Lung (tissue), 12 donors: ENCODE data around the gene PALM3. TPM values are rescaled to one million over a fixed set of nuclear protein-coding genes. Genes with fewer than 3 reads are reported as not detected.

ENCODE experiments used
- ATAC-seq: fragments of 200-7000 bp; cut with Tn5 transposase; one replicate; pipeline ENCODE4 v1.9.1; 2020; ENCODE audit warnings: moderate number of reproducible peaks; ENCODE audit not compliant: insufficient read depth, low FRiP score
- DNase-seq, 3 donors: peaks; one replicate each; pipeline ENCODE4 v3.0.0-alpha.2; 2013 to 2017
- H3K27ac ChIP-seq, 2 donors: one replicate each; pipeline ENCODE4 v1.5.1; 2013; ENCODE audit warnings: mild to moderate bottlenecking in 2 of 2, moderate library complexity in 2 of 2, control low read depth in 1 of 2, inconsistent platforms in 1 of 2, low read depth in 1 of 2, low read length in 1 of 2
- H3K27me3 ChIP-seq, 3 donors: one replicate each; pipeline ENCODE4 v1.5.1; 2013; ENCODE audit warnings: low read length in 2 of 3; ENCODE audit not compliant: control insufficient read depth in 3 of 3, insufficient read depth in 3 of 3
- H3K36me3 ChIP-seq, 4 donors: one replicate each; pipeline ENCODE4 v1.5.1; 2013; ENCODE audit warnings: low read length in 4 of 4, mild to moderate bottlenecking in 1 of 4, moderate library complexity in 1 of 4; ENCODE audit not compliant: control insufficient read depth in 4 of 4, insufficient read depth in 4 of 4
- H3K4me1 ChIP-seq, 5 donors: one replicate each; pipeline ENCODE4 v1.5.1; 2013; ENCODE audit warnings: low read length in 5 of 5, mild to moderate bottlenecking in 2 of 5, moderate library complexity in 1 of 5; ENCODE audit not compliant: control insufficient read depth in 5 of 5, insufficient read depth in 5 of 5
- H3K4me3 ChIP-seq: one replicate; pipeline ENCODE4 v1.5.1; 2013; ENCODE audit warnings: mild to moderate bottlenecking, control low read depth, moderate library complexity
- H3K9ac ChIP-seq, 2 donors: one replicate each; pipeline ENCODE4 v1.5.1; 2013; ENCODE audit warnings: low read length in 2 of 2, control low read depth in 1 of 2; ENCODE audit not compliant: insufficient read depth in 1 of 2
- H3K9me3 ChIP-seq, 4 donors: one replicate each; pipeline ENCODE4 v1.5.1; 2013; ENCODE audit warnings: low read length in 3 of 4, mild to moderate bottlenecking in 1 of 4, moderate library complexity in 1 of 4; ENCODE audit not compliant: control insufficient read depth in 4 of 4, insufficient read depth in 3 of 4
- CTCF ChIP-seq: IDR thresholded peaks from 2 replicates; pipeline ENCODE4 v1.5.1; 2012; ENCODE audit warnings: mild to moderate bottlenecking; ENCODE audit errors: control extremely low read depth, extremely low read depth
- WGBS, 2 donors: extraction: QIAGEN DNeasy Blood & Tissue Kit; methylation state at CpG; one replicate each; pipeline ENCODE4 v1.1.7; 2013; 5-methylcytosine and 5-hydroxymethylcytosine counted together
- polyA plus RNA-seq, 2 donors: library from polyadenylated mRNA; stranded (reverse); fragments of 200-250 nt; gene quantifications; one replicate each; pipeline ENCODE4 v1.2.1, GENCODE V29; 2013
- total RNA-seq, 2 donors: library from RNA; depleted of rRNA in 1 of 2; stranded (reverse); fragments of >200 nt in 1 of 2; gene quantifications; one replicate each; pipeline ENCODE4 v1.2.1, GENCODE V29; 2014 to 2021
- donor health status: control.
- donor health status: control.
- donor health status: Bipolar disorder and iron deficiency.
- donor health status: healthy.
- donor health status: DM: yes; HTN: yes; CAD: no.

Gene PALM3
- total and polyA plus RNA-seq, 4 donors, result 0.71 to 20.6 (median 8.4) TPM

GRCh38 chr19:14066134-14066533 lies 4.3 kb upstream of the PALM3 start:
- no peak for TF ChIP-seq CTCF
- H3K9me3 ChIP-seq, result no peaks in the 10 kb centered on the region
- H3K36me3 ChIP-seq, result no peaks in the 10 kb centered on the region
- no peak for ATAC-seq
- no peaks in the 10 kb centered on the region for H3K4me1 ChIP-seq
- no peak for DNase-seq
- H3K27me3 ChIP-seq, result no peaks in the 10 kb centered on the region
- H3K4me3 ChIP-seq, result no peak overlapping the region
- no peak overlapping the region for H3K27ac ChIP-seq
- WGBS, 2 donors, result 71 to 72% methylated on average over 2 of the region's 2 CpGs
- no peak overlapping the region for H3K9ac ChIP-seq

GRCh38 chr19:14063105-14063504 lies 1.2 kb upstream of the PALM3 start:
- peaks cover 1 to 5% (median 2%) of the 10 kb centered on the region in 5 donors for H3K4me1 ChIP-seq
- H3K27me3 ChIP-seq, result peaks cover 0 to 8% (median 5%) of the 10 kb centered on the region in 3 donors
- H3K9ac ChIP-seq, result no peak overlapping the region
- no peak for DNase-seq
- H3K4me3 ChIP-seq, result no peak overlapping the region
- no peaks in the 10 kb centered on the region for H3K36me3 ChIP-seq
- H3K9me3 ChIP-seq, result no peaks in the 10 kb centered on the region
- no peak for ATAC-seq
- H3K27ac ChIP-seq, result no peak overlapping the region
- 54 to 61% methylated on average over 7 of the region's 7 CpGs for WGBS, 2 donors
- no peak for TF ChIP-seq CTCF

- TF ChIP-seq CTCF, result no peak
- Histone ChIP-seq H3K4me3 (no peak overlapping the region), H3K9ac (no peak overlapping the region), H3K36me3 (no peaks in the 10 kb centered on the region), H3K4me1 (peaks cover 3 to 6% (median 4%) of the 10 kb centered on the region in 5 donors), H3K27me3 (peaks cover 0 to 8% (median 5%) of the 10 kb centered on the region in 3 donors), H3K9me3 (peaks cover 0 to 1% (median 0%) of the 10 kb centered on the region in 4 donors), H3K27ac (no peak overlapping the region)
- no peak for DNase-seq
- 77 to 86% methylated on average over 5 of the region's 5 CpGs for WGBS, 2 donors
- ATAC-seq, result no peak
Observed at GRCh38 chr19:14062558-14062855, 631 bp upstream of the PALM3 start.

- no peak overlapping the region for H3K27ac ChIP-seq
- no peak overlapping the region for H3K9ac ChIP-seq
- H3K27me3 ChIP-seq, result peaks cover 0 to 8% (median 5%) of the 10 kb centered on the region in 3 donors
- DNase-seq, result no peak
- peaks cover 3 to 10% (median 4%) of the 10 kb centered on the region in 5 donors for H3K4me1 ChIP-seq
- H3K9me3 ChIP-seq, result peaks cover 0 to 1% (median 0%) of the 10 kb centered on the region in 4 donors
- ATAC-seq, result no peak
- H3K36me3 ChIP-seq, result peaks cover 0 to under 1% (median 0%) of the 10 kb centered on the region in 4 donors
- TF ChIP-seq CTCF, result no peak
- no peak overlapping the region for H3K4me3 ChIP-seq
- WGBS, 2 donors, result 53 to 57% methylated on average over 9 of the region's 9 CpGs
Observed at GRCh38 chr19:14061081-14061749, 661 bp downstream of the PALM3 start.
